HG03196 (cell line): Measurements from ENCODE around the gene THSD7A.

ENCODE experiments used
- ATAC-seq: cut with Tn5 transposase; IDR thresholded peaks from one replicate; pipeline ENCODE4 v1.9.1; 2021; ENCODE audit not compliant: unreplicated experiment

THSD7A gene

GRCh38 chr7:11817111-11817740 is 14.8 kb downstream of the THSD7A start:
- no peak for ATAC-seq

- no peak for ATAC-seq
Observed at GRCh38 chr7:11811709-11812108, 20.3 kb downstream of the THSD7A start.

DNA sequence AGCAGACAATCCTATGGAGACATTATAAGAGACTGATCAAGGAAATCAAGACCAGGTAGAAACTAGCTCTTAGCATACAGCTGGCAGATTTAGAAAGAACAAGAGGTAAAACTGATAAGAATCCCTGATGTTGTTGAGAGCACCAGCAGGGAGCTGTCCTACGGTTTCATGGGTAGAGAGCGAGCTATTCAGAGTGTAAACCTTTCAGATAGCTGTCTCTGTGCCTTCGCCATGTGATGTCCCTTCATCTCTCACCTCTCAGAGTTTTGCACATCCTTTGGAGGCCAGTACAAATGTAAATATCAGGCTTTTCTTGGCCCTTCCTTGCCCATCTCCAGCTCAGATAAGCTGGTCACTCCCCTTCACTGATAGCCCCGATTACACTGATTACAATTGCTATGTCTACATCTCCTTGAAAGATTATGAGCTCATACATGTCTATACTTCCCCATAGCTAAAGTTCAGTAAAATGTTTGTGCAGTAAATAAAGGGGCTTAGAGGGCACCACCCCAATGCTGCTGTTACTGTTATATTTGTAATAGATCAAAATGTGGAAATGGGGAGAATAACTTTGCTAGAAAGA is 21.9 kb downstream of the THSD7A start:
- no peak for ATAC-seq

GRCh38 chr7:11807000-11807399 is 25.0 kb downstream of the THSD7A start:
- no peak for ATAC-seq

- ATAC-seq = no peak
Observed at GRCh38 chr7:11804621-11805020, 27.4 kb downstream of the THSD7A start.

DNA sequence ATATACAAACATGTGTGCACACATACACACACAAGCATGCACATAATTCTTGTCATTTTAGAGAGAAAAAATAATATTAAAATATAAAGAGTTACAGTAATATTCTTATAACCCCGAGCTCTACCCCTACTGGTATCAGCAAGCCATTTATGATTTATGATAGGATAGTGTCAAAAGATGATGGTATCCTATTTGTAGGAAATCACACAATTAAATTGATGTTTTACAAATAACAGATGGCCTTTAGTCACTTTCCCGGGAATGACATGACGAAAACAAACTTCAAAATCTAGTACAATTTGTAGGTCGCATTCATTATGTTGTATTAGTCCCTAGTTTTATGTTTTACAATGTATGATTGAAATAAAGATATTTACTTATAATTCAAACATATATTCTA is 36.8 kb downstream of the THSD7A start:
- no peak for ATAC-seq

GRCh38 chr7:11792166-11792565 is 39.8 kb downstream of the THSD7A start:
- no peak for ATAC-seq

- no peak for ATAC-seq
Observed at GRCh38 chr7:11788568-11788967, 43.4 kb downstream of the THSD7A start.

GRCh38 chr7:11787534-11787933 is 44.5 kb downstream of the THSD7A start:
- ATAC-seq = no peak

DNA sequence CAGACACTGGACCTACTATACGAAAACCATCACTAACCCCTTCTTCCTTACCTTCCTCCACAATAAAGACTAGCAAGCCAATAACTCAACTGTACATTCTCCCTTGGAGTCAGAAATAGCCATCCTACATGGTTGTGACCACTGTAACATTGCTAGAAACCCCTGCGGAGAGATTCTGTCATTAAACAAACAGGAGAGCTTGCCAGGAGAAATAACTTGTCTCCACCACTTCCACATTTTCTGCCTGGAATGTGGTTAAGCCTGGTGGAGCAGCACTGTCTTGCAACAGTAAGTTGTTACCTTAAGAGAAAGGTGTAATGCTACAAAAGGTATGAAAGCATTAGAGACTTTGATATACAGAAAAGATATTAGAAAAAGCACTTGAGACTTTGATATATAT is 45.8 kb downstream of the THSD7A start:
- no peak for ATAC-seq

GRCh38 chr7:11784769-11785536 is 47.0 kb downstream of the THSD7A start:
- ATAC-seq = no peak

- ATAC-seq = no peak
Observed at GRCh38 chr7:11779864-11780674, 51.9 kb downstream of the THSD7A start.

GRCh38 chr7:11776039-11776438 is 56.0 kb downstream of the THSD7A start:
- no peak for ATAC-seq

GRCh38 chr7:11775401-11775800 is 56.6 kb downstream of the THSD7A start:
- ATAC-seq = no peak

- no peak for ATAC-seq
Observed at GRCh38 chr7:11768263-11768662, 63.7 kb downstream of the THSD7A start.

GRCh38 chr7:11767148-11767547 is 64.8 kb downstream of the THSD7A start:
- no peak for ATAC-seq

DNA sequence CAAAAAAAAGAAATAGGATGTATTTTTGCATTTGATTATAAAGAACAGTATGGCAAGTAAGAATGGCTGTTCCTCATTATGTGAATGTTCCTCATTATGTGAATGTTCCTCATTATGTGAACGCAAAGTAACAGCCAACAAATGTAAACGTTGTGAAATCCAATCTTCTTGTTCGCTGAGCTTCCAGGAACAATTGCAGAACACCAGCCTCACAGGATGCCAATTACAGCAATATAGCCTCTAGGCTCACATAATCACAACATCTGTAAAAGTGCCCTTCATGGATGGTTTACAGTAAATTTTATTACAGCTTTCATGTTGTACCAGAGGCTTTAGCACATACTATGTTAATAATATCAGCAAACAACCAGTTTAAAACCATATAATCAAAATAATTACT is 71.6 kb downstream of the THSD7A start:
- no peak for ATAC-seq

DNA sequence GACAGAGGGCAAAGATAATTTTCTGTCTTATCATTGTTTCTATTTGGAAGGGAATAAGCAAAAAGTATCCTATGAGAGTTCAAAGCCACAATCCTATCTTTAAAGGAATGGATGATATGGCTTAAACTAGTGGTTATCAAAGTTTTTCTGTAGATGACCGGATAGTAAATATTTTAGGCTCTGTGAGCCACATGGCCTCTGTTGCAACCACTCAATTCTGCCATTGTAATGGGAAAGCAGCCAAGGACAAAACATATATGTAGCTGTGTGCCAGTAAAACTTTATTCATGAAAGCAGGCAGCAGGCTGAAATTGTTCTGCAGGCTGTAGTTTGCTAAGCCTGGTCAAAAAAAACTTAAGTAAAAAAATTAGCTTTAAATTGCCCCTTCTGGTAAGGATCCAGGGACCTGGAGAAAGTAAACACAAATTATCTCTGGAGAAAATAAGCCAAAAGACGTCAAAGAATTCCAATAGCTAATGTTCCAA is 73.3 kb downstream of the THSD7A start:
- no peak for ATAC-seq

GRCh38 chr7:11757153-11757552 is 74.8 kb downstream of the THSD7A start:
- no peak for ATAC-seq

- ATAC-seq = no peak
Observed at GRCh38 chr7:11754933-11755332, 77.1 kb downstream of the THSD7A start.

DNA sequence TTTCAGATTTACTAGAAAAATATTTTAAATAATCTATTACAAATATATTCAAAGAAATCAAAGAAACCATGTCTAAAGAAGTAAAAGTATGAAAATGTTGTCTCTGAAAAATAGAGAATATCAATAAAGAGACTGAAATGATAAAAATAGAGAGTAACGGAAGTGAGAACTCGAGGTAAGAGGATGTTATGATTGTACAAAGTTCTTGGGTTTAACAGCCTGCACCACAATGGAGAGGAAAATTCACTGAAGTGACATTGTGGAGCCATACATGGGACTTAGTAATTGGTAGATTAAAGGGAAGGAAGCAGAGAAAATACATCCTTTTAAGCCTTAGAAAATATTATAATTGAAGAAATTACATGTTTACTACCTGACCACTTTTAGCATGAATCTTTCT is 77.9 kb downstream of the THSD7A start:
- ATAC-seq = no peak
